Measurements from ENCODE around the gene PDE3A. TPM values are rescaled to one million over a fixed set of nuclear protein-coding genes. Genes with fewer than 3 reads are reported as not detected.
A peak's percentile ranks its signal among the peaks of the same experiment; 100 is the strongest.

Gene PDE3A
- total and polyA plus RNA-seq, 8 donors = 4.9 to 16.5 (median 12.6) TPM

DNA sequence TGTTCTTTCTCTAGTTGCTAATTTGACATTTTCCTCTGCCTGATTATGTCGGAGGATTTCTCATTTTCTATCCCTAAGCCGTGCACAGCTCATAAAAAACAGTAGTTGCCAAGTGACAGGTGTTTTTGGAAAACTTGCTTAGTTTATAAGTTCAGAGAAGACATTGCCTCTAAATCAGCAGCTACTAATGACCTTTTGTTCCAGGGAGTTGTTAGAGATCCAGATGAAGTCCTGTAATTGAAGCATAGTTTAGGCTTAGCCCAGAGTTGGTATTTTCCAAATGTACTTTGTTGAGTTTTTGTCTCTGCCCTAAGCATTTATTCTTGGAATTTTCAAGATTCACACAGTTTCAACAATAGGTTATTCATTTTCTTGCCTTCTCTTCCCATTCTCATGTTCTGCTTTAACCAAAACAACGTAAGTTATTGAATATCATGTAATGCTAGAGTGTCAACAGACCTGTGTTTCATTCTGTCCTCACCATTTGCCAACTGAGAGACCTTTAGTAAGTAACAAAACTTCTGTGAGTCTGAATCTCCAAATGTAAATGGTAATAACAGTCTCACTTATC, 216.8 kb downstream of the PDE3A start:
- ATAC-seq = no peak
- Histone ChIP-seq H3K27ac (no peak overlapping the region), H3K27me3 (no peaks in the 10 kb centered on the region), H3K36me3 (no peaks in the 10 kb centered on the region), H3K4me3 (no peak overlapping the region), H3K4me1 (no peaks in the 10 kb centered on the region), H3K9me3 (no peaks in the 10 kb centered on the region)
- DNase-seq = no peak
- intact Hi-C loops (cut with DNase I) = no loop called here
- FAIRE-seq = no peak
- TF ChIP-seq, protein P1, sequence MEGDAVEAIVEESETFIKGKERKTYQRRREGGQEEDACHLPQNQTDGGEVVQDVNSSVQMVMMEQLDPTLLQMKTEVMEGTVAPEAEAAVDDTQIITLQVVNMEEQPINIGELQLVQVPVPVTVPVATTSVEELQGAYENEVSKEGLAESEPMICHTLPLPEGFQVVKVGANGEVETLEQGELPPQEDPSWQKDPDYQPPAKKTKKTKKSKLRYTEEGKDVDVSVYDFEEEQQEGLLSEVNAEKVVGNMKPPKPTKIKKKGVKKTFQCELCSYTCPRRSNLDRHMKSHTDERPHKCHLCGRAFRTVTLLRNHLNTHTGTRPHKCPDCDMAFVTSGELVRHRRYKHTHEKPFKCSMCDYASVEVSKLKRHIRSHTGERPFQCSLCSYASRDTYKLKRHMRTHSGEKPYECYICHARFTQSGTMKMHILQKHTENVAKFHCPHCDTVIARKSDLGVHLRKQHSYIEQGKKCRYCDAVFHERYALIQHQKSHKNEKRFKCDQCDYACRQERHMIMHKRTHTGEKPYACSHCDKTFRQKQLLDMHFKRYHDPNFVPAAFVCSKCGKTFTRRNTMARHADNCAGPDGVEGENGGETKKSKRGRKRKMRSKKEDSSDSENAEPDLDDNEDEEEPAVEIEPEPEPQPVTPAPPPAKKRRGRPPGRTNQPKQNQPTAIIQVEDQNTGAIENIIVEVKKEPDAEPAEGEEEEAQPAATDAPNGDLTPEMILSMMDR (IDR thresholded peaks at IDR 0.05) = no peak
- 33 to 48% methylated on average over 3 of the region's 3 CpGs for WGBS, 2 donors

DNA sequence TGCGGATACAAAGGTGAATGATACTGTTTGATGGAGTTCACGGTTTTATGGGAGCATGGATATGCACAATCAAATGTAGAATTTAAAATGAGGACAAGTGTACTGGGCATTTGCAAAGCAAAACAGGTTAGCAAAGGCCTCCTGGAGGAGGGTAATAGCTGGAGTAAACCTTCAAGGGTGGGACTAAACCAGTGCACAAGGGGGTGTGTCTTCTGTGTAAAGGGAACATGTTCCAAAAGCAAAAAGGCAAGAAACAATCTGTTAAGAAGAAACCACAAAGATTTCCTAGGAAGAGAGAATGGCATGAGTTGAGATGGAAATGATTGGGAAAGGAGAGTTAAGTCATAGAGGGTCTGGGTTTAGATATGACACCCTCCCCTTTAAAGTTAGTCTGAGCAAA, 217.6 kb downstream of the PDE3A start:
- no peak overlapping the region for H3K27ac ChIP-seq
- no peak for FAIRE-seq
- no peaks in the 10 kb centered on the region for H3K4me1 ChIP-seq
- ATAC-seq = no peak
- TF ChIP-seq, protein P1 (IDR thresholded peaks at IDR 0.05) = no peak
- 77 to 88% methylated on average over 2 of the region's 2 CpGs for WGBS, 2 donors
- no peaks in the 10 kb centered on the region for H3K9me3 ChIP-seq
- H3K27me3 ChIP-seq = no peaks in the 10 kb centered on the region
- H3K36me3 ChIP-seq = no peaks in the 10 kb centered on the region
- H3K4me3 ChIP-seq = no peak overlapping the region
- no peak for DNase-seq
- intact Hi-C loops (cut with DNase I) = no loop called here

DNA sequence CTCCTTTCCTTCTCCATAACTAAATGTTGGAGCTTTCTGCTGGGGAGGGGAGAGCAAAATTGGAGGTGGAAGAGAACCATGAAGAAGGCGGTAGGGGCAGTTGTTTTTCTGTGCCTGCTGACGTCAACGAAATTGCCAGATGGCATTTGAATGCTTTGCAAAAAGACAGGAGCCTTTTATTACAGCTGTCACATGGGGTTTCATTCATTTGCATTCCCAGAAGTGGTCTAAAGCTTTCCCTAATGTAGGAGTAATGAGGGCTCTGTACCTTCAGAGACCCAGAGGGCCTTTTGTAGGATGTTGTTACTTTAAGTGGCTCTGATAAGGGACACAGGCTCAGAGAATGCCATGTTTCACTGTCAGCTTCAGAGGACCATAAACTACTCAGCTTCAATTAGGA, 219.7 kb downstream of the PDE3A start:
- Histone ChIP-seq H3K9me3 (no peaks in the 10 kb centered on the region), H3K4me1 (no peaks in the 10 kb centered on the region), H3K27me3 (no peaks in the 10 kb centered on the region), H3K4me3 (no peak overlapping the region), H3K36me3 (no peaks in the 10 kb centered on the region), H3K27ac (no peak overlapping the region)
- ATAC-seq (peak in 2 of 4 donors; percentile 47 to 59), DNase-seq (no peak), FAIRE-seq (no peak)
- 49 to 50% methylated on average over 3 of the region's 3 CpGs for WGBS, 2 donors
- intact Hi-C loops (cut with DNase I) = no loop called here
- TF ChIP-seq, protein P1 (IDR thresholded peaks at IDR 0.05) = no peak

DNA sequence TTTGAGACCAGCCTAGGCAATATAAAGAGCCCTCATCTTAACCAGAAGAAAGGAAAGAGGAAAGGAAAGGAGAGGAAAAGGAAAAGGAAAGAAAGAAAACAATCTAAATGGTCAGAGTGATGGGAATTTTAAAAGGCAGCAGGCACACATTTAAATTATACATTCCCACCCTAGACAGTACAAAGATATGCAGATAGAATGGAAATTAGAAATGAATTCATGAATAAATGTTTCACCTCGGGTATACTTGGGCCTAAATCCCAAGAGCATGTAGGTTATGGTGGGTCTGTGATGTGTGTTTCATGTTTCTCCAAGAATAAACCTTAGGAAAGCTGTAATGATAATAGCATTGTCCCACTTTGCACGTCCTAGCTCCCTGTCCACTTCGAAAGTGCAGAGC, 222.2 kb downstream of the PDE3A start:
- Histone ChIP-seq H3K4me3 (no peak overlapping the region), H3K9me3 (no peaks in the 10 kb centered on the region), H3K27me3 (no peaks in the 10 kb centered on the region), H3K36me3 (no peaks in the 10 kb centered on the region), H3K4me1 (no peaks in the 10 kb centered on the region), H3K27ac (no peak overlapping the region)
- WGBS, 2 donors = 64 to 71% methylated on average over 3 of the region's 3 CpGs
- DNase-seq = no peak
- intact Hi-C loops (cut with DNase I) = no loop called here
- TF ChIP-seq, protein P1 (IDR thresholded peaks at IDR 0.05) = no peak
- no peak for ATAC-seq
- FAIRE-seq = no peak

DNA sequence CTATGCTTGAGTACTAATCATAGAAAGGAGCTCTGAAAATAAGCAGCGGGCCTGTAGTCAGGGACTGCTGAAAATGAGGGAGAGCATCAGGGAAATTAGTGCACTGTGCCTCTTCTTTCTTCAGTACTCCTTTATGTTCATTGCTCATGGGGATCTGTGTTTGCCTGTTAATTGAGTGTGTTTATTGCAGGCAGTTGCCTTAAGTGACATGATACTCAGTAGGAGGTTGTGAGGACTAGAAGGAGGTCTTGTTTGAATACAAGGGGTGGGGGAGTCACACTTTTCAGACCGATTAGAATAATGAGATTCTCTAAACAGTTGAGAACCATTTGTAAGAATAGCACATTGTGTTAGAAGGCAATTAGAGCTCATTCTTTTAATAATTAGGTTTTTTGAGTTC, 224.2 kb downstream of the PDE3A start:
- FAIRE-seq = no peak
- 59 to 65% methylated on average over 2 of the region's 2 CpGs for WGBS, 2 donors
- H3K36me3 ChIP-seq = no peaks in the 10 kb centered on the region
- DNase-seq = no peak
- no peaks in the 10 kb centered on the region for H3K9me3 ChIP-seq
- intact Hi-C loops (cut with DNase I) = no loop called here
- no peak overlapping the region for H3K27ac ChIP-seq
- no peak overlapping the region for H3K4me3 ChIP-seq
- H3K27me3 ChIP-seq = no peaks in the 10 kb centered on the region
- TF ChIP-seq, protein P1 (IDR thresholded peaks at IDR 0.05) = no peak
- no peak for ATAC-seq
- H3K4me1 ChIP-seq = no peaks in the 10 kb centered on the region

All from pancreas (tissue), 10 donors.